GM12878 (cell line): ENCODE results near the gene DNAJC5. TPM values are rescaled to one million over a fixed set of nuclear protein-coding genes. Genes with fewer than 3 reads are reported as not detected.

Source experiments
- ATAC-seq: fragments of 200-7000 bp; cut with Tn5 transposase; 3 replicates; pipeline ENCODE4 v1.9.1; 2020; ENCODE audit warnings: mild to moderate bottlenecking, moderate library complexity
- BruUV-seq: library from RNA; stranded (reverse); fragments of 400-500 nt; replicated peaks from 2 replicates; lab custom pipeline; 2021; lab: Mats Ljungman, UMichigan
- CTCF ChIA-PET: fragments of 300-600 bp; sonication (Branson Sonifier 250); formaldehyde crosslinking; extraction: SDS; loops from one replicate; lab custom pipeline; 2021; ENCODE audit warnings: inconsistent platforms; lab: Yijun Ruan, JAX
- POLR2A ChIA-PET: fragments of 350-600 bp; formaldehyde crosslinking; extraction: SDS; loops from one replicate; lab custom pipeline; 2021; ENCODE audit warnings: inconsistent platforms; lab: Charles Lee
- RAD21 ChIA-PET: fragments of 300-600 bp; sonication (Branson Sonifier 250); formaldehyde crosslinking; loops from one replicate; lab custom pipeline; 2023; ENCODE audit warnings: antibody characterized with exemption; ENCODE audit not compliant: unreplicated experiment; lab: Charles Lee
- SMC1A ChIA-PET: fragments of 300-600 bp; sonication (Branson Sonifier 250); formaldehyde crosslinking; loops from one replicate; lab custom pipeline; 2023; ENCODE audit not compliant: unreplicated experiment, uncharacterized antibody; lab: Charles Lee
- DNase-seq: peaks from one replicate; pipeline ENCODE4 v3.0.0-alpha.2; 2011; ENCODE audit warnings: low read depth, low spot score
- FAIRE-seq: peaks from 3 replicates; lab custom pipeline; 2011; peaks lifted over from hg19 to GRCh38; lab: Jason Lieb, UNC
- H2AFZ ChIP-seq: 2 replicates; pipeline ENCODE4 v1.6.0; 2011; ENCODE audit warnings: low read depth, low read length, control low read depth; ENCODE audit not compliant: control insufficient read depth
- H3K27ac ChIP-seq: 2 replicates; pipeline ENCODE4 v1.5.1; 2011; ENCODE audit warnings: control low read depth; ENCODE audit not compliant: control insufficient read depth, insufficient read depth
- H3K27me3 ChIP-seq, 2 experiments: replicated peaks in 1 of 2; 2 replicates each; pipeline versions ENCODE4 v1.6.0 to v1.6.1; 2011; ENCODE audit warnings: low read length in 1 of 2; ENCODE audit not compliant: control insufficient read depth in 2 of 2, insufficient read depth in 2 of 2
- H3K36me3 ChIP-seq, 2 experiments: 2 replicates each; pipeline ENCODE4 v1.5.1; 2011; ENCODE audit warnings: low read length in 1 of 2; ENCODE audit not compliant: control insufficient read depth in 2 of 2, insufficient read depth in 2 of 2
- H3K4me1 ChIP-seq: 2 replicates; pipeline ENCODE4 v1.6.1; 2011; ENCODE audit warnings: mild to moderate bottlenecking, low read length, moderate library complexity, mixed read lengths; ENCODE audit not compliant: control insufficient read depth, insufficient read depth
- H3K4me2 ChIP-seq: 2 replicates; pipeline ENCODE4 v1.6.0; 2011; ENCODE audit warnings: control low read depth; ENCODE audit not compliant: control insufficient read depth, insufficient read depth
- H3K4me3 ChIP-seq: fragments of 200-600 bp; sonication (generic); 2 replicates; pipeline ENCODE4 v1.5.1; 2016
- H3K79me2 ChIP-seq: 2 replicates; pipeline ENCODE4 v1.6.0; 2011; ENCODE audit warnings: low read length; ENCODE audit not compliant: control insufficient read depth, insufficient read depth
- H3K9ac ChIP-seq: 2 replicates; pipeline ENCODE4 v1.8.0; 2011; ENCODE audit warnings: low read length, control low read depth, mixed read lengths; ENCODE audit not compliant: control insufficient read depth, insufficient read depth
- H3K9me3 ChIP-seq: replicated peaks from 3 replicates; pipeline ENCODE4 v1.5.1; 2011; ENCODE audit warnings: mild to moderate bottlenecking, low read length; ENCODE audit not compliant: control insufficient read depth, insufficient read depth
- H4K20me1 ChIP-seq: 2 replicates; pipeline ENCODE4 v1.6.0; 2011; ENCODE audit not compliant: control insufficient read depth, insufficient read depth
- PAX8 ChIP-seq: fragments of 450-650 bp; IDR thresholded peaks from 2 replicates; pipeline ENCODE4 v1.6.1; 2017; ENCODE audit warnings: mild to moderate bottlenecking, moderate library complexity
- POLR2A ChIP-seq: IDR thresholded peaks from 2 replicates; pipeline ENCODE4 v1.6.1; 2011; ENCODE audit warnings: low read depth, mild to moderate bottlenecking, low read length
- ZBTB33 ChIP-seq: fragments of 450-650 bp; IDR thresholded peaks from 2 replicates; pipeline ENCODE4 v1.6.1; 2017; ENCODE audit warnings: mild to moderate bottlenecking
- WGBS: methylation state at CpG from one replicate; pipeline ENCODE4 v1.1.6; 2016; ENCODE audit warnings: low lambda C conversion rate; ENCODE audit not compliant: insufficient replicate concordance, insufficient coverage; ENCODE audit errors: missing lambda C conversion rate; 5-methylcytosine and 5-hydroxymethylcytosine counted together
- in situ Hi-C: fragments of 300-500 bp; cut with MboI; formaldehyde crosslinking; loops from 9 replicates; pipeline ENCODE4 v1.14.3; 2018; ENCODE audit warnings: mixed read lengths
- intact Hi-C: fragments of 100-400 bp; cut with micrococcal nuclease; formaldehyde crosslinking; loops from one replicate; pipeline ENCODE4 v1.14.2; 2022; ENCODE audit not compliant: unreplicated experiment
- polyA plus RNA-seq, 11 experiments: library from polyadenylated mRNA; depleted of rRNA in 4 of 11; unstranded in 6 of 11; stranded (reverse) in 5 of 11; fragments of >200 nt; fragmentation: Nextera tagmentation in 4 of 11; fragmentation: Illumina TruSeq in 1 of 11; extraction: Ambion mirVana in 4 of 11; extraction: Trizol in 1 of 11; gene quantifications; 1 replicate in 1 of 11; 2 replicates in 10 of 11; pipeline versions ENCODE4 v1.2.1 to v1.2.3, GENCODE V29; 2011 to 2016; ENCODE audit warnings: inconsistent platforms in 2 of 11, missing spikeins in 2 of 11, low read depth in 1 of 11
- total RNA-seq, 4 experiments: library from RNA; depleted of rRNA in 3 of 4; stranded (reverse); fragments of >200 nt in 3 of 4; fragmentation: Illumina TruSeq in 1 of 4; extraction: Trizol in 1 of 4; gene quantifications; 2 replicates each; pipeline versions ENCODE4 v1.2.1 to v1.2.3, GENCODE V29; 2013 to 2021

Gene DNAJC5
- total and polyA plus RNA-seq, 10 of the 15 experiments (the other 5 are each of a cell fraction or from before 2014, with no cell fraction given): 0.69 to 36.8 (median 17.0) TPM

GRCh38 chr20:63942250-63942951 is 47.5 kb downstream of the DNAJC5 start:
- H4K20me1 ChIP-seq: no peaks in the 10 kb centered on the region
- in situ Hi-C loops: no loop called here
- no peak for DNase-seq
- SMC1A ChIA-PET: no interaction called here
- H3K9me3 ChIP-seq: no peaks in the 10 kb centered on the region; the same call in 2 of the 3 replicates
- BruUV-seq: no TSS peak
- H3K4me1 ChIP-seq: peaks cover 2% of the 10 kb centered on the region
- WGBS: 73% methylated on average over 21 of the region's 30 CpGs
- TF ChIP-seq POLR2A: 0 out of 2 replicates have a peak, but pooled peaks have one; percentile 6
- no peak for TF ChIP-seq PAX8
- TF ChIP-seq ZBTB33: peak; percentile 59; the same call in 1 of the 2 replicates
- TF ChIP-seq, all 136 proteins: peak for 2
- CTCF ChIA-PET: no interaction called here
- Histone ChIP-seq H3K4me2 (no peak overlapping the region), H3K27me3 (no peaks in the 10 kb centered on the region), H3K36me3 (peaks cover 17 to 47% of the 10 kb centered on the region in 2 experiments; a peak in 3 of 4 replicates), H3K79me2 (peaks cover 1% of the 10 kb centered on the region), H3K27ac (no peak overlapping the region), H3K4me3 (no peak overlapping the region), H2AFZ (no peak overlapping the region), H3K9ac (no peak overlapping the region)
- ATAC-seq: no peak
- no peak for FAIRE-seq
- intact Hi-C loops: no loop called here
- POLR2A ChIA-PET: no interaction called here
- RAD21 ChIA-PET: no interaction called here
